NCI-H1105 treated with DMSO at 0.1 percent for 48 hours (cell line): ENCODE data around the gene ALDH1A3.

Experiments used
- DNase-seq: peaks from one replicate; lab custom pipeline; 2025; lab: John Stamatoyannopoulos, UW

ALDH1A3 gene

DNA sequence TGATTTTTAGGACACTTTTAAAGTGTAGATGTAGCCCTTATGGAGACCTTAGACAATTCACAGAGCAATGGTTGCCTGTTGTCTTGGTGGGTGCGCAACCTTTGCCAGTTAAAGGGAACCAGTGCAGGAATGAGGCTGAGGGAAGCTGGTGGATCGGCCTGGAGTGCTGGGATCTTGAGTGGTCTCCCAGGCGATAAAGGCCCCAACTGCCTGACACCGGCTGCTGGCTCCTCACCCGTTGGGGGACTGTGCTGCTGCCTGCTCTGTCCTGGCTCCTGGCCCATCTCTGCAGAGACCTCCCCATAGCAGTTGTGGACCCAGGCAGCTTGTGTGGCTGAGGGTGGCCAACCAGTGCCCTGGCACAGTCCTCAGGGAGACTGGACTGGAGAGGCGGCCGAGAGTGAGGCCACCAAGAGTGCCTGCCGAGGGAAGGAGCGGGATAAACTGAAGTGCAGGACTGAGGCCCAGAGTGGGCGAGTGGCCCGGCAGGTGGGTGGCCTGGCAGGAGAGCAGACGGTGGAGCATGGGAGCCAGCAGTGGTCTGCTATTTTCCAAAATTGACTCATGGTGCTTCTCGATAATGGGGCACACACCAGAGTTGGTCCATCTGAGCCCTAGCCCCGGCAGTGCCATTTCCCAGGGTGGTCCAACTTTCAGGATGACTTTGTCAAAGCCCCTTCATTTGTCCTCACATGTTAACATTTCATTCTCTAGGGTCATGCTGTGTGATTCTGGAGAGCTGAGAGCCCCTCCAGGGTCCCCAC, 2.1 kb downstream of the ALDH1A3 start:
- no peak for DNase-seq

DNA sequence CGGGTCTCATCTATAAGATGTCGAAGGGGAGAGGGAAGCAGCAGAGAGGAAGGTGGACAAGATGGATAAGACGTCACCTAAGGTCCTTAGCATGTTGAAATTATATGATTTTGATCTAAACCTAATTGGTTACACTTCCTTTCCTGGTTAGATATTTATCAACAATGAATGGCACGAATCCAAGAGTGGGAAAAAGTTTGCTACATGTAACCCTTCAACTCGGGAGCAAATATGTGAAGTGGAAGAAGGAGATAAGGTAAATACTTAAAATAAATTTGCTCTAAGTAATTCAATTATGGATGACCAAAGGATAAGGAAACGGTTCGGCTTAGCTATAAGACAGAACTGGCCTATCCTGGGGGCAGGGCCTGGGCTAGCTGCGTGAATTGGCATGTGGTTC, 5.5 kb downstream of the ALDH1A3 start:
- no peak for DNase-seq

DNA sequence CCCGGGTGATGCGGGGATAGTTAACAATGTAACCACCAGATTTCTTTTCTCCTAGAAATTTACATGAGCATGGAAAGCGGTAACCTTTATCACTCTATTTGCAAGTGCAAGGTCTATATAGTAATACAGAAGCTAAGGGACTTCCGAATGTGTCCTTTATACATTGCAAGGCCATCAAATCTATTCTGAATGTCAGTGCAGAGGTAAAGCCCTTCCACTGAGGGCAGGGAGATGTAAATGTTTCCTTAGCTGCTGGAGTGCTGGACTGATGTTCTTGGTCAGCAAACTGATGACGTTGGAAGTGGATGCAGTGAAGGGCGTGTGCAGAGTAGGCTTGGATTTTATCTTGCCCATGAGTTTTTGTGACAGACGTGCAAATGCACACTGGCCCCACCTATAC, 6.2 kb downstream of the ALDH1A3 start:
- no peak for DNase-seq

DNA sequence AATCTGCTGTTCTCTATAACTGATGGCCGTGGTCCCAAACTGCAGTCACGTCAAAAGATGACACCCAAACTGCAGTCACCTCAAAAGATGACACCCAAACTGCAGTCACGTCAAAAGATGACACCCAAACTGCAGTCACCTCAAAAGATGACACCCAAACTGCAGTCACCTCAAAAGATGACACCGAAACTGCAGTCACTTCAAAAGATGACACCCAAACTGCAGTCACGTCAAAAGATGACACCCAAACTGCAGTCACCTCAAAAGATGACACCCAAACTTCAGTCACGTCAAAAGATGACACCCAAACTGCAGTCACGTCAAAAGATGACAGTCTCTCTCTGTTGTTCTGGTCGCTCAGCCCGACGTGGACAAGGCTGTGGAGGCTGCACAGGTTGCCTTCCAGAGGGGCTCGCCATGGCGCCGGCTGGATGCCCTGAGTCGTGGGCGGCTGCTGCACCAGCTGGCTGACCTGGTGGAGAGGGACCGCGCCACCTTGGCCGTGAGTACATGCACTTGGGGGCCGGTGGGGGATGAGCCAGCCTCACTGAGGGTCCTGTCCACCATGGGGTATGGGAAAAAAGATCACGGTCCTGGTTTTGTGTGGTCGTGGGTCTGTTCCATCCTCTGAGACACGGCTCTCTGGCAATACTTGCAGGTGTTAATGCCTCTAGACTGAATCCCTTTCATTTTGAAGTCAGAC, 7.7 kb downstream of the ALDH1A3 start:
- no peak for DNase-seq

DNA sequence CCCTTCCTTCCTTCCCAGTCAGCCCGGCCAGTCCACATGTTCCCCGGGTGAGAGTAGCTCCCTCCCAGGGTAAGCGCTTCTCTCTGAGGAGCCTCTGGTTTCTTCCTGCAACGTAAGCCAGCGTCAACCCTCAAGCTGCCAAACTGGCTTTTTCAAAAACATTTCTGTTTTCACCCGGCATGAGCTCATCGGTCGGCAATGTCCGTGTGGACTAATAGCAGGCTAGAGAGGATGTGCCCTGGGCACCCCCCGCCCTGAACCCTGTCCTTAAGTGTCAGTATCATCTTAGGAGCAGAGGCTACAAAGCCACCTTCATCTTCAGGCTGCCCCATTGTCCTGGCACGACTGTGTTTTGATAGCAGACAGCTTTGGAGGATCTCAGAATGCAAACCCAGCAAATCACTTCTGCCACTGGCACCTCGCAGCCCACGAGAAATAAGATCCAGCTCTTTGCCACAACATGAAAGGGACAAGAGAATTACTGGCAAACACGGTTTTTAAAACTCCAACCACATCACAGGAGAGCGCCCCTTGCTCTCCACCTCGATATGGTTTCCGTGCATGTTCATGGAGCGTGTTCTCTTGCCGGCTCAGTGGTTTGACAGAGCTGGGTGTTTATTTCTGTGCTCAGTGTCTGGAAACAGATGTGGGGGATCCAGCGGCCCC, 9.9 kb downstream of the ALDH1A3 start:
- no peak for DNase-seq

DNA sequence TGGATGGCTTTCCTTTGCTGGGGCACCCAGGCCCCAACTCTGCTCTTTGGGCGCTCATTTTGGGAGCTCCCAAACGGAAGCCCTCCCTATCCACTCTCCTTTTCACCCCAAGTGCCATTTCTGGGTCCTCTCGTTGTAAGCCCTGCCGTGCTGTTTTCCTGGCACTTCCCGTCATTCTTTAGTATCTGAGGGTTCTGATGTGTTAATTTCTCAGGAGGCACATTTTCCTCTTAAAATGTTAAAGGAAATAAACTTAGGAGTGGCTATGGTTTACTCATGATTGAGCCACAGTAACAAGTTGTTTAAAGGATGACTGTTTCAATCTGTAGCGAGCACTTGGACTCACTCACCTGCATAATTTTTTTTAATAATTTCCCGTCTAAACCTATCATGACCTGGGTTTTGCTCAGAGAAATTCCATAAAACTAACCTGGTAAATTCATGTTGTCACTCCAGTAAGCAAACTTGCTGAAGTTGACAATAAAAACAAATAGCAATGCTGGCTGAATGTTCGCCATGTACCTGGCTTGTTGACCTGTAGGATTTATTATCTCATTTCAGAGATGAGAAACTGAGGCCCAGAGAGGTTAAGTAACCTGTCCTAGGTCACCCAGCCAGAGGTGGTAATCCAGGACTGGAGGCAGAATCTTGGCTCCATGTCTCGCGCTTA, 10.6 kb downstream of the ALDH1A3 start:
- DNase-seq: no peak

DNA sequence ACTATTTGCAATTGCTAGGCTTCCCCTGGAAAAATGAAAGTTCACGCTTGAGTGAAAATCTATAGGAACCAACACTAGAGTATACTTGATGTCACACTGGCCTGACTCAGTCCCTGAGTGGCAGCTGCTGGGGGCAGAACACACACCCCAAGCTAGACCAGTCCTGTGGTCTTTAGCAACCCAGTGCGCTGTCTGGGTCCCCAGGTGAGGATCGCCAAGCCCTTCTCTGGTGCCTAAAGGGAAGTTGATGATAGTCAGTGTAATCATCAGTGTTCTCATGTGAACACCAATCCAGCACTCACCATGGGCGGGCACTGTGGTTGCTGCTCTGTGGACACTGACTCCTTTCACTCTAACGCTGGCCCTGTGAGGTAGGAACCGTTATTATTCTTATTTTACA, 11.2 kb downstream of the ALDH1A3 start:
- no peak for DNase-seq

DNA sequence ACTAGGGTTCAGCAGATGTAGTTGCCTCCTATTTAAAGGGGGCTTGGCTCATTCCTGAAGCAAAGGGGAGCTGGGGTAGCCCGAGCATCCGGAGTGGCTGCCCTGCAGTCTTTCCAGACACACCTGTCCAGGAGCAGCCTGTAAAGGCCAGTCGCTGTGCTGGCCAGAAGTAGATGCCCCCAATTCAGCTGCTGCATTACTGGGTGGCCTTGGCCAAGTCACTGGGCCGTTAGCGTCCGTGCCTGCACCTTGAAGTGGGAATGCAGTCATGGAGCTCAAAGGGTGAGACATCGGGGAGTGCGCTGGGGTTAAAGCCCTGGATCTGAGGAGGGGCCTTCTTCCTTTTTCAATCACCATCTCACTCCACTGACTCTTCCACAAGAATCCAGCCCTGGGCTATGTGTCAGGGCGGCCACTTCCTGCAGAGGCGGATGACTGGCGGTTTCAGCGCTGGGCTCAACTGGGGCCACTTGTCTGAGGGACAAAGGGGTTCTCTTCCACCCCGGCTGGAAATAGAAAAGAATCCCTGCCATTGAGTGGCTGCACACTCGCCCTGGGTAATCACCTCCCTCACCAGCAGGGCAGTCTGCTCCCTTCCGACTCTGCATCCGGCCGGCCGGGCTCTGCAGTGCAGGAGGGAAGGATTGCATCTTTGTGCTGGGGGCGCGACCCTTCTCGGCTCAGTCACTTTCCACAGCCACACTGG, 11.8 kb downstream of the ALDH1A3 start:
- no peak for DNase-seq

DNA sequence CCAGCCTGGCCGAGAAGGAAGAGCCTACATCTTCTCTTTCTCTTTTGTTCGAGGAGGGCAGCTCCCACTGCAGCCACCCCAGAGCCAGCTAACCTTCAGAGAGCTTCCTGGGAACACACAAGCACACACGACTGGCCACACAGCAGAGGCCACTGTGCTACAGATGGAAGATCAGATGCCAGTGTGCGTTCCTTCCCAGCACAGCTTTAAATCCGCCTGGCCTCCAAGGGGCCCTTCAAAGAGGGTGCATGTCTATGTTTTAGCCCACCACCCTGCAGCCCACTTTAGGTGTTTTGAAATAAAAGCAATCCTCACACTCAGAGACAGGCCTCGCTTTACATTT, 12.4 kb downstream of the ALDH1A3 start:
- no peak for DNase-seq

DNA sequence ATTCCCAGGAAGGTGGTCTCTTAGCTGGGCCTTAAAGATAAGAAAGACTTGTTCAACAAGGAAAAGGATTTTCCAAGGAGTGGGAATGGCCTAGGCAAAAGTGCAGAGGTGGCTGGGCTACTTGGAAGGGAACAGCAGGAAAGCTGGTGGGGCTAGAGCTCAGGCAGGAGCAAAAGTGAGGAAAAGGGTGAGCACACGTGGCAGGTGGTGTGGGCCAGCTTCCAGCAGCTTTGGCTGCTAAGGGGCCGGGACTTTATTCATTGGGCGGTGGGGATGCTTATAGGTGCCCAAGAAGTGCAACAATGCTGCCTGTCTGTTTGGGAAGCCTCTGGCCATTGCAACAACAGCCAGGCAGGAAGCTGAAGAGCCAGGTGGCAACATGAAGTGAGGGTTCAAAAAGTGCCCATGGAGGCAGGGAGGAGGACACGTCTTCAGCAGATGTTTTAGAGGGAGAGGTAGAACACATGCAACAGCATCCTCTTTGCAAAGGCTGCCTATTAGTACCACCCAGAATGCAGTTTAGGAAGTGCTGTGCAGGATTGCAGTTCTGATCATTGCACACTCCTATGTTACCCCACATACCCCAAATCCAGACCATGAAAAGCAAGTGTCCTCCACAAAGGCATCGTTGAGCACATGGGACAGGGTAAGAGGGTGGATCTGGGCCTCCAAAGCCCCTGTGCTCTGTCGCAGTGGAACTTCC, 13.8 kb downstream of the ALDH1A3 start:
- no peak for DNase-seq

DNA sequence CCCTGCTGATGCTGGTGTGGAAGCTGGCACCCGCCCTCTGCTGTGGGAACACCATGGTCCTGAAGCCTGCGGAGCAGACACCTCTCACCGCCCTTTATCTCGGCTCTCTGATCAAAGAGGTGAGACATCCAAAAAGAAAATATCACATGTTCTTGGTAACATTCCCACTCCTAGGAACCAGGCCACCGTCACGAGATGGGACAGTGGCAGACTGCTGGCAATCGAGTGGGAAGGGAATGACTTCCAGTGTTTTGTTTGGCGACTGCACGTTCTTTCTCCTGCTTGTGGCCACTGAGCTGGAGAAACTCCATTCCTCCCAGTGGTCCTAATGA, 14.3 kb downstream of the ALDH1A3 start:
- no peak for DNase-seq

DNA sequence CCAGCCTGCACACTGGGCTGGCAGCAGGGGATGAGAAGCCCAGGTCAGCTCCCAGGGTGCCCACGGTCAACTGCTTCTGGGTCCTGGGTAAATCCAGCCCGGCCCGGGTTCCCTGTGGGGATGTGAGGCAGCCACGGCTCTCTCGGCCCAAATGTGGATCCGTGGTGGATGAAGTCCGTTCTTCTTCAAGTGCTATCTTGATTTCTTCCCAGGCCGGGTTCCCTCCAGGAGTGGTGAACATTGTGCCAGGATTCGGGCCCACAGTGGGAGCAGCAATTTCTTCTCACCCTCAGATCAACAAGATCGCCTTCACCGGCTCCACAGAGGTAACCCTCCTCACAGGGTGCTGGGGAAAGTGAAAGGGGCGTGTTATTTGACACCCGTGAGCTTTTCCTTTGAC, 16.1 kb downstream of the ALDH1A3 start:
- no peak for DNase-seq

DNA sequence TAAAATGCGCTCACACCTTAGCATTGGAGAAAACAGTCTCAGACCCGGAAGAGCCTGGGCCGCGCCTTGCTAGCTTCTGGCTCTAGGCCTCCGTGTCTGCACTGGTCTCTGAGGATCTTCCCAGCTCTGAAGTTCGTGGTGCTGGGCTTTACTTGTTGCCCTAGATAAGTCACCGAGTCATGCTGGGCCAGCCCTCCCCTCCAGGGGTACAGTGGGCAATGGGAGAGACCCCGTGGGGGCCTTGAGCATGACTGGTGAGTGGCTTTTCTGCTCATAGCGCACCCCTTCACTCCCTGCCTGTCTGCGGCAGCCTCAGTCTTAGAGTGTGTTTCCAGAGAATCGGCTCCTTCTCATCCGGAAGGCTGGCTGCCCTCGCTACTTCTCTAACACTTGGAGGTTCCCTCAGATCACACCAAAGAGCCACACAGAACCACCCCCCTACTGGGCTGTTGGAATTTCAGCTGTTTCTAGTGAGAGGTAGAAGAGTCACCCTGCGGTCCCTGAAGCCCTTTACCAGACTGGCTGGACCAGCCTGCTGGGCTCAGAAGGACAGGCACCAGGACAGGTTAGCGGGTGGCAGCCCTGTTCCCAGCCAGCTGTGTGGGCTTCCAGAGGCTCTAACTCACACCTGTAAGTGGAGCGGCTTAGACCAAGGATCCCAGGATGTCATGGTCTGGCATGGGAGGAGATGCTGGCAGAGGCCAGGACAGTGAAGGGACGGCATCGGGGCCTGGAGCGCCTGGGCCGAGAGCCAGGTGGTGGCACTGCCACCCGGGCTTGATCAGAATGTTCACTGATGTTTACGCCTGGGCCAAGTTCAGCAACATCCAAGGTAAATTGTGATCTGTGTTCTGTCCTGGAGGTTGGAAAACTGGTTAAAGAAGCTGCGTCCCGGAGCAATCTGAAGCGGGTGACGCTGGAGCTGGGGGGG, 17.9 kb downstream of the ALDH1A3 start:
- DNase-seq: no peak

DNA sequence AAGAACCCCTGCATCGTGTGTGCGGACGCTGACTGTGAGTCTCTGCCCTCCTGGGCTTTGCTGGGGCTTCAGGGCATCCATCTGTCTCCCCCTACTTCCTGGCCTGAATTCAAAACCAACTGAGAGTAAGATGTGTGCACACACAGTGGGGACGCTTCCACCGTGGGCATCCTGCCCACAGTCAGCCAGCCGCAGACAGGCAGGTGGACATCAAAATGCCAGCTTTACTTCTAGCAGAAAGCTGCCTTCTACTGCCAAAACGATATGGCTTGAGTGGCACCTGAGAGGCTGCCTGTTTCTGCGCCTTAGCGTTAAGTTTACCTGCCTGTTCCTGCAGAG, 18.5 kb downstream of the ALDH1A3 start:
- no peak for DNase-seq

DNA sequence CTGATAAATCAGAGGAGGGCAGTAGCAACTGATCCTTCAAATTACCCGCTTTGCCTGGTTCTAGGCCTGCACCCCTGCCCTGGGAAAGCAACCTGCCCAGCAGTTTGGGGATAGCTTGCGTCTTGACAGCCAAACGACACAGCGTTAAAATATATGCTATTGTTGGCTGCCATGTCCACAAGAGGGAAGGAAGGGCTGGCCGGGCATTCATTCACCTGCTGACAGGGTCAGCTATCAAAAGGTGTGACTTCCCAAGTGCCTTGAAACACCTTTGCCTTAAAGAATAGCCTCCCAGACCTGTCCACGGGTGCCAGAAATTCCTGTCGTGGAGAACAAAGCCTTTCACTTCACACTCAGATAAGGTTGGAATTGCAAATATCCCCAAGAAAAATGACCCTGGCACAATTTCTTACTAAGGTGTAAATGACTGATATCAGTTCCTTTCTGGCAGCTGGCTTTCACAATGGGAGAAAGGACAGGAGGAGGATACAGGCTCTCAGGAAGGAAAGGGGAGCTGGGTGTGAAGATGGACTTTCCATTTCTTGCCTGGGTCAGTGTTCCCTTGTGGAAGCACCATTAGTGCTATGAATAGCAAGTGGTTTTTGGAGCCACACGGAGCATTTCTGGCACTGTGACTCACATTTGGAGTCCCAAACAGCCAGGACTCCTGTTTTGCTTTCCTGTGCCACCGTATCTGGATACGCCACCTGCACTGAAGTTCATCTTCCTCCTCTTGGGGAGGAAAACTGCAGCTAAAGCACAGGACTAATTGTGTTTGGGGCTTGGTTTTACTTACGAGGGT, 19.2 kb downstream of the ALDH1A3 start:
- no peak for DNase-seq

DNA sequence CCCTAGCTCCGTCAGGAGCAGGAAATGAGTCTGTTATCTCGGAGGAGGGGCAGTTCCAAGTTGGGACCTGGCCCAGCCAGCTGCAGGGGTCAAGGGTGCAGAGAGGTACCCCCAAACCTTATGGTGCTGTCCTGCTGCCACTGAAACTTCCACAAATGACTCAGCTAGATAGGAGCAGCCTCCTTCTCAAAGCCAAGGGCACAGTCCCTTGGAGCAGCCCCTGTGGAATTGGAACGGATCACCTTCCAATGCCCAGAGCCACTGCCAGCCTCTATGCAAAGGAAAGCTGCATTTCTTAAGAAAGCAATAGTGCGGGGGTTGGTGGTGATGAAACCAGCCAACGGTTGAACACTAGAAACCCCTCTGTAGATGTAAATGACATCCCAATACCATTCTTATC, 20.0 kb downstream of the ALDH1A3 start:
- no peak for DNase-seq

DNA sequence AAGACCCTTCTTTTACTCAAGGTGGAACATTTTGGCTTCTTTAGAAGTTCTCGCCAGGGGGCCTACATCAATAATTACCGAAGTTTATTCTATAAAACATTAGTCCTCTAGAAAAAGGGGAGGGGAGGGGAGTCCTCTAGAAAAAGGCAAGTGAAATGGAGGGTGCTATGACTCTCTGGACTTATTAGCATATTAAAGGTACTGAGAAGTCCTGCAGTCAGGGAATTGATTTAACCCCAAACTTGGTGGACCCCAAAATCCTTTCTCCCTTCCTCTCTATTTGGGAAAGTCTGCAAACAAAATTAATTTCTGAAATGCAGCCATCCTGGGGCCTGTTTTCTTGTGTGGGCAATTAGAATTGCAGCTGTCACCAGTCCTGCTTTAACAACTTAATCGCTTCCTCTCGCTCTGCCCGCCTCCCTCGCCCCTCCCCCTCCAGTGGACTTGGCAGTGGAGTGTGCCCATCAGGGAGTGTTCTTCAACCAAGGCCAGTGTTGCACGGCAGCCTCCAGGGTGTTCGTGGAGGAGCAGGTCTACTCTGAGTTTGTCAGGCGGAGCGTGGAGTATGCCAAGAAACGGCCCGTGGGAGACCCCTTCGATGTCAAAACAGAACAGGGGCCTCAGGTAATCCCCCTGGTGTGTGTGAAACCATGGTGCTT, 20.6 kb downstream of the ALDH1A3 start:
- DNase-seq: peak; percentile 81

DNA sequence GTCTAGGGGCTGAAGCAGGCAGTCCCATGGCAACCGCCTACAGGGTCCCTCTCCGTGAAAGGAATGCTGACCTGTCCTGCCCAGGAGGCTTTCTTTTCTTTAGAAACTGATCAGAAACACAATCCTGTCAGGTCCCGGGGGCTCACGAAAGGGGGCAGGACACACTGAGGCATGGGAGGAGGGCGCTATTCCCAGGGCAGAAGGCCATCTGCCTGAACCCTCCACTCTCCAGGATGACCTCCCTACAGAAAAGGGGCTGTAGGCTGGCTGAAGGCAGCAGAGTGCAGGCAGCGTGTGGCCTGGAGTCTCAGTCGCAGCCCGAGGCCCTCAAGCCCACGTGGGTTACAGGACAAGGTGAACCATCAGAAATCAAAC, 21.2 kb downstream of the ALDH1A3 start:
- DNase-seq: no peak

DNA sequence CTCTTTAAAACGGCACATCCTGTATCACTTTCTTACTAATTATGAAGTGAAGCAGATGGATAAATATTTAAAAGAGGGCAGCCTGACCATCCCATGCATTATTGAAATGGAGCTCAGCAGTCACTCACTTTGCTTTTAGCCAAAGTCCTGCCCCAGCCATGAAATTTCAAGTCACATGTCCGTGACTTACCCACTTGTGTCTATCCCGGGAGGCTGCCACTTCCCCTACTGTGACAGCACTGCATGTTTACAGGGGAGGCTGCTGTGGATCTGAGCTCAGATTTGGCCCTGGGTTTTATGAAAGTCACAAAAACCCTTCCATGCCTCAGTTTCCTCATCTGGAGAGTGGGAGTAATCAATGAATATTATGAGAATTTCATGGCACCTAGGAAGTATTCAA, 21.7 kb downstream of the ALDH1A3 start:
- no peak for DNase-seq
